NCI-H510A (cell line): ENCODE measurements around the gene GPR55.
A peak's percentile ranks its signal among the peaks of the same experiment; 100 is the strongest.

Experiments used
- DNase-seq: peaks from one replicate; lab custom pipeline; 2025; lab: John Stamatoyannopoulos, UW

Gene GPR55

DNA sequence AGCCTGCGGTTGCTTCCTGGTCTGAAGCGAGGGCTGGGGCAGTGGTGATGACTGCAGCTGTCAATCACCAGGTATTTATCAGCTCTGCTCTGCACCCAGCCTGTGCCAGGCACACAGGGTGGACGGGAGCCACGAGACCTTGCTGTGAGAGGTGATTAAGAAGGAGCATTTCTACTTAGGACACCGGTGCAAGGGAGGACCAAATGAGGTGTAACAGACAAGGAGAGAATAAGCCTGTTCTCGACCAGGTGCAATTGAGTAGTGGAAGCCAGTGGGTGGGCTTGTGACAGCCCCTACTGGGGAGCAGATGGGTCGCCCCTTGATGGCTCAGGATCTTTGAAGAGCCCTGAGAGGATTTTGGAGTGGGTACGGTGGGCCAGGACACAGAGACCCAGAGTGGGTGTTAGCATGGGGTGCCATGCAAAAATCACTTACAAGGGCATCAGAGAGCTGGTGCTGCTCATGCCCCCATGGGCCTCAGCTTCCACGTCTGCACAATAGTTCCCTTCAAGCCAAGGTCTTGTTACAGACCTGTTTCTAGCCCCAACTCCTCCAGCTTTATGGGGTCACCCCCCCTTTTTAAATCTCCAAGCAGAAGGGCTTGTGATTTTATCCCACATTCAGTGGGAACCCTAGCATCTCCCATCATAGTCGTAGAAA lies 24.6 kb downstream of the GPR55 start:
- DNase-seq = no peak

GRCh38 chr2:230899786-230900185 lies 25.3 kb downstream of the GPR55 start:
- DNase-seq = no peak

DNA sequence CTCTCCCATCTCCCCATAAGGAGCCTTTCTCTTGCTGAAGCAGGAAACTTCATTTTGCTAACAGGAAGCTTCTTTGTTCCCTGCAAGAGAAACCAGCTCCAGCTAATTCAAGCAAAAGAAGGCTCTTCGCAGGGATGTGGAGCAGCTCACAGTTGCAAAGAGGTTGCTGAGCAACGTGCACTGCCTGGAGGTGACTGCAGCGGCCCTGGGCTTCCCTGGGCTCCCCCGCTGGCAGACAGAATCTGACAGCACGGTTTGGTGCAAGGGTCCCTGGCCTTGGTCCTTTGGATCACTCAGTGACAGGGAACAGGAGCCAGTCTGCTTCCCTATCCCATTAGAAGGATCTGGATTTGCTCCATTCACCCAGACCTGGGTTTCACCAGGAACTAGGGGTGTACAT lies 25.8 kb downstream of the GPR55 start:
- no peak for DNase-seq

- no peak for DNase-seq
Observed at GRCh38 chr2:230898713-230899091, 26.3 kb downstream of the GPR55 start.

DNA sequence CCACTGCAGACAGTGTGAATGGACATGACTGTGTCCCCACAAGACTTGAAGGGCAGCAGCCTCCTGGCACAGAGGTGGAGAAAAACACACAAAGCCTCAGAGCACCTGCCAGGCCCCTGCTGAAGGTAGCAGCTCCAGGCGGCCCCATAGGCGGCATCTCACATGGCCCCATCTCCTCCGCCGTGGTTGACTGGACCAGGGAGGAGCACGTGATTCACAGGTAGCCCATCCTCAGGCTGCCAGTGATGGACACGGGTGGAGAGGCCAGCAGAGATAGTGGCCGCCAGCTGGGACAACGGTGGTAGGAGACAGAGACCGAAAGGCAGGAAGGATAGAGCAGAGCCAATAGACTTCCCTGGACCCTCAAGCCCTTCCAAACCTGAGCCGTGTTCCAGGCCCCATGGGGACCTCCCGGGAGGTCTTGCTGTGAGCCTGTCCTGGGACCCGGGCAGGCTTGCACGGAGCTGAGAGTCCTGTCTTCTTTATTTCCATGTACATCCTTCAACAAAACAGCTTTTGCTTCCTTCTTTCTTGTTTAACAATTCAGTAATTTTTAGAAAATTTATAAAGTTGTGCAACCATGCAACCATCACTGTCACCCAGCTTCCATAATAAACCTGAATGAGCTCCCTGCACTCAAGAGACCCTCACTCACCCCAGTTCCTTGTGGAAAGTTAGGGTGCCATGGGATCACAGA lies 26.9 kb downstream of the GPR55 start:
- no peak for DNase-seq

- DNase-seq = no peak
Observed at GRCh38 chr2:230896346-230897115, 28.5 kb downstream of the GPR55 start.

GRCh38 chr2:230895536-230896345 lies 29.3 kb downstream of the GPR55 start:
- DNase-seq = no peak

- no peak for DNase-seq
Observed at GRCh38 chr2:230893841-230894781, 30.9 kb downstream of the GPR55 start.

DNA sequence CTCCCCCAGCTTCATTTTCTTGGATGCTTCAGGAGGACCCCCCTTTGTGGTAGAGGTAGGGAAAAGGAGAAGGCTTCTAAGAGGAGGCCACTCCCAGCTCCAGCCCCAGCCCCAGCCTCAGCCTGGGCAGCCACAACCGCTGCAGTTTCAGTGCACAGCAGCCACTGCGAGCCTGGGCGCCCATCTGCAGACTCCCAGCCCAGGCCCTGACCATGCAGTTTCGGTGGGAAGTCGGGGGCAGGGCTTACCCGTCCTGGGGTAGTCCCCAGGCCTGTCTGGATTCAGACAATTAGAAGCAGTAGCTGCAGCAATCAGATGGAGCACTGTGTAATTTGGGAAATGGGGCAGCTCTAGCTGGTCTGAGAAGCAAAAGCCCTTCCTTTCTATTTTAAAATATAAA lies 31.7 kb downstream of the GPR55 start:
- DNase-seq = no peak

GRCh38 chr2:230891509-230891908 lies 33.5 kb downstream of the GPR55 start:
- DNase-seq = no peak

DNA sequence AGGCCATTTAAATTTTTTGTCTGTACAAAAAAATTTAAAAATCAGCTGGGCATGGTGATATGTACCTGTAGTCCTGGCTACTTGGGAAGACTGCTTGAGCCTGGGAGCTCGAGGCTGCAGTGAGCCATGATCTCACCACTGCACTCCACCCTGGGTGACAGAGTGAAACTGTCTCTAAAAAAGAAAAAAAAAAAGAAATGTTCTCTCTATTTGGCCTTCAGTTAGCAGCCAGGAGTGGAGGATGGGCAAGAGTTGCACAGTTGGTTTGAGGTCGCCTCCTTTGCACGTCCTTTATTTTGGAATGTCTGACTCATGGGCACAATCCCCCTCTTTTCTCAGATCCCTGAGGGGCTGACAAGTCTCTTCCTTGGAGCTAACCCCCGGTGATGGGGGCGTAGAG lies 34.0 kb downstream of the GPR55 start:
- no peak for DNase-seq

DNA sequence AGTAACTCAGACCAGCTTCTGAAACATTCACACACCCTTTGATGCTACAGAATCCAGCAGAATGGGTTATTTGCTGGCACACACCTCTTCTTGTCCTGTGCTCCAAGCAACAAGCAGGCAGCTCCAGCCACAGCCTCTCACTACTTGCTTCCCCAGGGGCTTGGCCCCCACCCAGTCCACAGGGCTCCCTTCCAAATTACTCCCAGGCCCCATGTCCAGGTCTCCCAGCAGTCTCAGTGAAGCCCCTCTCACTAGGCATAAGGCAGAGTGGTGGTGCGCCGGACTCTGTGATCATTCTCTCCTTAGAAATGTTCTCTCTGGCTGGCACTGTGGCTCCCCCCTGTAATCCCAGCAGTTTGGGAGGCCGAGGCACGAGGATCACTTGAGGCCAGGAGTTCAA lies 34.4 kb downstream of the GPR55 start:
- DNase-seq = no peak

DNA sequence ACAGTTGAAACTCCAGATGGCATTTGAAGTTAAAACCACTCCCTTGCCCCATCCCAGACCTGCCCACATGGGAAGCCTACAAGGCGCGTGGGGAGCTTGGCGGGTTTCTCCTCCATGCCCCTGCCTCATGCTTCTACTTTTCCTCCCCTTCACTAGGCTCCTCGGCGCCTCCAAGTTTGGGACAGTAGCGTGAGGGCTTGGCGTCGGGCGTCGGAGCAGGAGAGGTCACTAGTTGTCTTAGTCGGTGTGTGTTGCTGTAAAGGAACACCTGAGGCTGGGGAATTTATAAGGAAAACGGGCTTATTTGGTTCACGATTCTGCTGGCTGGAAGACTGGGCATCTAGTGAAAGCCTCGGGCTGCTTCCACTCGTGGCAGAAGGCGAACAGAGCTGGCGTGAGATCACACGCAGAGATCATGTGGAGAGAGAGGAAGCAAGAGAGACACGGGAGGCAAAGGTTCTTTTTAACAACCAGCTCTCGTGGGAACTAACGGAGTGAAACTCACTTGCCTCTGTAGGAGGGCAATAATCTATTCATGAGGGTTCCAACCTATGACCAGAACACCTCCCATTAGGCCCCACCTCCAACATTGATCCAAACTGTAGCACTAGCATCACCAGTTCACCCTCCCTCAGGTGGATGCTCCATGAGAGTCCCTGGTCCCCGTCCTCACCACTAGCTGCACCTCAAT lies 35.0 kb downstream of the GPR55 start:
- no peak for DNase-seq

DNA sequence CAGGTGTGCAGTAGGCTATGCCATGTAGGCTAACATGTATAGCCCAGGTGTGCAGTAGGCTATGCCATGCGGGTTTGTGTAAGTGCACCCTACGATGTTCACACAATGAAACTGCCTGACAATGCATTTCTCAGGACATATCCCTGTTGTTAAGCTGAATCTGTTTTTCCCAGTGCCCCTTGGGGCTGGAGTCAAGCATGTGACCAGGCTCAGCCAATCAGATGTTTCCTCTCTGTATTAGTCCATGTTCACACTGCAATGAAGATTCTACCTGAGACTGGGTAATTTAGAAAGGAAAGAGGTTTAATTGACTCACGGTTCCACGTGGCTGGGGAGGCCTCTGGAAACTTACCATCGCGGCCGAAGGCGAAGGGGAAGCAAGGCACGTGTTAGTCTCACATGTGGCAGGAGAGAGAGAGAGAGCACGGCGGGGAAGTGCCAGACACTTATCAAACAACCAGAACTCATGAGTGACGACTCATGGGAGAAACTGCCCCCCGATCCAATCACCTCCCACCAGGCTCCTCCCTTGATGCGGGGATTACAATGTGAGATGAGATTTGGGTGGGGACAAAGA lies 36.1 kb downstream of the GPR55 start:
- DNase-seq = no peak

- DNase-seq = no peak
Observed at GRCh38 chr2:230887342-230887741, 37.7 kb downstream of the GPR55 start.

DNA sequence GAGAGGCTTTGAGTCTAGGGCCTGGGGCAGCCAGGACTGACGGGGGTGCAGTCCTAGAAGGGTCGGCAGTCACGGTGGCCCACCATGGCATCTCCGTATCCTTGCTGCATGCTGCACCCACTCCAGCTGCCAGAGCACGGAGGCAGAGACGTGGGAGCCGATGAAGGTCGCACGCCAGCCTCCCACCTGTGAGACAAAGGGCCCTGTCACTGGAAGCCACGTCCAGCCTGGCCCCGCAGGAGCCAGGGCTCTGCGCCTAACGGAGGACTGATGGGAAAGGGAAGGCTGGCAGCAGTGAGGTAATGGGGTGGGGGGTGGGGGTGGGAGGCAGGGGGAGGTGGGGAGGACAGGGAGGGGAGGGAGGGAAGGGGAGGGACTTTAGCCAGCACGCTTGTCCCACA lies 38.4 kb downstream of the GPR55 start:
- DNase-seq = no peak

GRCh38 chr2:230886206-230886605 lies 38.8 kb downstream of the GPR55 start:
- DNase-seq = no peak

GRCh38 chr2:230885463-230886130 lies 39.4 kb downstream of the GPR55 start:
- DNase-seq = peak; percentile 23

- DNase-seq = no peak
Observed at GRCh38 chr2:230881840-230882239, 43.2 kb downstream of the GPR55 start.

GRCh38 chr2:230879891-230880290 lies 45.2 kb downstream of the GPR55 start:
- DNase-seq = no peak
